Activated T-helper 9 cell treated with anti-CD3 and anti-CD28 coated beads, Interleukin-2, amount 50 U/mL, for 16 hours (primary cell): ENCODE data around the gene STAB2.

ENCODE experiments used
- DNase-seq: peaks from one replicate; pipeline ENCODE4 v3.0.0-alpha.2; 2020; ENCODE audit warnings: low read depth

The STAB2 gene

DNA sequence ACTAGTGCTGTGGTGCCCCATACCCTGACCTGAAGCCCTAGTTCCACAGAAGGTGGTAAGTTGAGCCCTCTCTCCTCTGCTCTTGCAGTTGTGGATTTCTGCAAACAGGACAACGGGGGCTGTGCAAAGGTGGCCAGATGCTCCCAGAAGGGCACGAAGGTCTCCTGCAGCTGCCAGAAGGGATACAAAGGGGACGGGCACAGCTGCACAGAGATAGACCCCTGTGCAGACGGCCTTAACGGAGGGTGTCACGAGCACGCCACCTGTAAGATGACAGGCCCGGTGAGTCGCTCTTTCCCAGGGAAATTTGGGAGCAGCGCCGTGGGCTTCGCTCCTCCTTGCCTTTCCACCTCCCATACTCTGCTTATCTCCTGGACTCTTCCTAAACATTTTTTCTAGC lies 161.8 kb downstream of the STAB2 start:
- no peak for DNase-seq

GRCh38 chr12:103751171-103751570 lies 164.1 kb downstream of the STAB2 start:
- DNase-seq: no peak

GRCh38 chr12:103751600-103751999 lies 164.5 kb downstream of the STAB2 start:
- no peak for DNase-seq

GRCh38 chr12:103755425-103755824 lies 168.4 kb downstream of the STAB2 start:
- no peak for DNase-seq

DNA sequence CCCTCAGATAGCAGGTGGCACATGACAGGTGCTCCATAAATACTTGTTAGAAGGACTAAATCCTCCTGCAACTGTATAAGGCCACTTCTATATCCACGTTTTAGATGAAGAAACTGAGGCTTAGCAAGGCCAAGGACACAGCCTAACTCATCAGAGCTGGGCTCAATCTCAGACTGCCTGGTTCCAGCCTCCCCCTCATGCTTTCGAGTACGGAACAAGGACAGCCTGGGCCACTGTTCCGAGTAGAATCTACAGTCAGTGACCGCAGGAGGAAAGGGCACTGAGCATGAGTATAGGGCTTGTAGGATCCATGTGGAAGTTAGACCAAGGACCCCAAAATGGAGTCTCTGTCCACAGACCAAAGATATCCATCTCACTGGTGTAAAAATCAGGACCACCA lies 169.4 kb downstream of the STAB2 start:
- DNase-seq: no peak

DNA sequence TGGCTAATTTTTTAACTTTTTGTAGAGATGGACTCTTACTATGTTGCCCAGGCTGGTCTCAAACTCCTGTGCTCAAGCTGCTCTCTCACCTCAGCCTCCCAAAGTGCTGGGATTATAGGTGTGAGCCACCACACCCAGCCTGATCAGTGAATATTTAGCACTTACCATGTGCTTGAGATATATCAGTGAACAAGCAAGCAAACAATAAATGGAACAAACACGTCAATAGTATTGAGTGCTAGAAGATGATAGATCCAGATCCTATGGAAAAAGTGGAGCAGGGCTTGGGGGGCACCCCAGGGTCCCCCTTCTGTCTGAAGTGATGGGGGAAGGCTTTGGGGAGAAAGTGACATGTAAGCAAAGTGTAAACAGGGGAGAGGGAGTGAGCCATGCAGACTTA lies 170.2 kb downstream of the STAB2 start:
- no peak for DNase-seq

DNA sequence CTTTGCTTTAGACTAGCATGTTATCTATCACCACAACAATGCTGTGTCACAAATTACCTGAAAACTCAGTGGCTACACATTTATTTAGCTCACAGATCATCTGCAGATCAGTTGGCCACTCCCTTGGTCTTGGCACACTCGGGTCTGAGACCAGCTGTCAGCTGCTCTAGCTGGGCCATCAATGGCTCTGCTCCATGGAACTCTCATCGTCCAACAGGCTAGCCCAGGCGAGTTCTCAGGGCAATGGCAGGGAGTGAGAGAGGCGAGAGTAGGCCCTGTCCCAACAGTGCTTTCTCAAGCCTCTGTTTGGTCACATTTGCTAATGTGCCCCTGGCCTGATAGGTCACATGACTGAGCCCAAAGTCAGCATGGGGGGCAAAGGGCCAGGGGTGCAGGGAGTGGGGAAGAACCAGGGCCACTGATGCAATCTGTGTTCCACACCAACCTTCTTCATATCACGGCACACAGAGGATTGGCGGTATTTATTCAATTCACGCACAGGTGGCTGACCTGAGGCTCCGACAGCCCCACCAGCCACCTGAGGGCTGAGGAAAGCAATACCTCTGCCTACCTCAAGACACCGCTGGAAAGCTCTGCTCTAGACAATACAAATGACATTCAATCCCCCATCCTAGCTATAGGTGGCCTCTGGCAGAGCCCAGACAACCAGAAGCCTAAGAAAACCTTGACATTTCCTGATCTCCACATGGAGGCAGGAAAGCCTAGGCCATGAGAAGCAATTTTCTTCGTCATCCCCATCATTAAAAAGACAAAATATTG lies 171.4 kb downstream of the STAB2 start:
- no peak for DNase-seq

DNA sequence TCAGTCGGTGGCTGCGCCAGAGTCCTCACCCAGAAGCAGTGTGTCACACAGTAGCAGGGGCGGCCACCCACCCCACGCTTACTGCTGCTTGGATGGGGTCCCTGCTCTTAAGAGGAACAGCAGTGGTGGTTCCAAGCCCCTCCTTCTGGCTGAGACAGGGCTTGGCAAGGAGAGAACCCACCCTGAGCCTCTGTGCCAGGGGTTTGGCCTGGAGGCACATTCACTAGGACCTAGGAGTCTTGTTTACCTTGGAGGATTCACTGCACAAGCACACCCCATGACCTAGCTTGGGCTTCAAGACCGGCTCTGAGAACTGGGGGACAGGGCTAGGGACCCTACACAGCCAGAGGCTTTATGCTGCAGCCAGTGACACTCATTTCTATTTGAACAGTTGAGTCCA lies 175.4 kb downstream of the STAB2 start:
- no peak for DNase-seq

- no peak for DNase-seq
Observed at GRCh38 chr12:103765322-103765721, 178.2 kb downstream of the STAB2 start.

GRCh38 chr12:103766028-103766427 lies 179.0 kb downstream of the STAB2 start:
- no peak for DNase-seq

DNA sequence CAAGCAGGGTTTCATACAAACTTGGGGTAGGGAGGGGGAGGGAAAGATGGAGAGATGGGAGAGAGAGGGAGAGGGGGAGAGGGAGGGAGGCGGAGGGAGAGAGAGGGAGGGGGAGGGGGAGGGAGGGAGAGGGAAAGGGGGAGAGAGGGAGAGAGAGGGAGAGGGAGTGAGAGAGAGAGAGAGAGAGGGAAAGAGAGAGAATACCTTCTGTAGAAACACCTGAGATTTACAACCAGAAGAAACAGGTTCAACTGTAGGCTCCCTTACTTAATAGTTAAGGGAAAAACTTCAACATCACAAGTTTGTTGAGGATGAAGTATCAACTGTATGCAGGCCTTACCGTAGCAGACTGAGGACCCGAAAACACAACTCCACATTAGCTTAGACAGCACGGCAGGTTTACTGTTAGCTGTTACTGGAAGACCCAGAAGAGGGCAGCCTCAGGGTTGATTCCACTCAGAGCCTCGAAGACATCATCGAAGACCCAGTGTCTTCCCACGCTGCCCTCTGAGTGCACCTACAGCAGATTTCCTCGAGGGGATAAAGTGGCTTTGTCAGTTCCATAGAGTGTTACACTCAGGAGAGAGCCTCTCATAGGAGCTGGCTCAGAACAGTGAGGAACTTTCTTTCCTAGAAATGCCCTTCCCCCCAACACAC lies 181.5 kb downstream of the STAB2 start:
- DNase-seq: no peak

DNA sequence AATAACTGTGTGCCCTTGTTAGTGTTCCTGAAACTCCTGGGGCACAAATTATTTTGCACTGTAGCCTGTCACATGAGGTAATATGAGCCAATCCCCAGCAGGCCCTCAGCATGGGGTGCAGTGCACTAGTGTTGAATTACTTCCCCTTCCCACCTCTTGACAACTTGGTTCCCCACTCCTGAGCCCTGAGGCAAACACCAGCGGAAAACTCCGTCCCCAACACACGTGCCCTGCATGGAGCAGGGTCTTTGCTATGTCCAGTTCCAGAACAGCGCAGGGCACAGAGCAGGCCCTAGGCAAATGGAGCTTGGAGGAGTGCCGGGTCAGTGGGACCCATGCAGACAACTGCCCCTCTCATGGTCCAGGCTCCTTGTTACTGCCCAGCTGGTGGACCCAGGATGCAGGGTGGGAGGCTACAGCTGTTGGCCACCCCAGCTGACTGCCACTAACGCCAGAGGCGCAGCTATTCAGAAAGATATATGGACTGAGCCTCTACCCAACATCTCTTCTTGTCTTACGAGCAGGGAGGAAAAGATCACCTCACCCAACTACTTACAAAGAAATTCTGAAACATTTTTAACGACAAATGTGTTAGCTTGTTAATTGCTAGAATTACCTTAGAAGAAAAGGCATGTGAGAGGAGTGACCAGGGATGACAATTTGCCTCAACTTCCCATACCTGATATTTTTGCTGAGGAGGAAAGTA lies 182.3 kb downstream of the STAB2 start:
- no peak for DNase-seq

- no peak for DNase-seq
Observed at GRCh38 chr12:103771466-103771865, 184.4 kb downstream of the STAB2 start.

DNA sequence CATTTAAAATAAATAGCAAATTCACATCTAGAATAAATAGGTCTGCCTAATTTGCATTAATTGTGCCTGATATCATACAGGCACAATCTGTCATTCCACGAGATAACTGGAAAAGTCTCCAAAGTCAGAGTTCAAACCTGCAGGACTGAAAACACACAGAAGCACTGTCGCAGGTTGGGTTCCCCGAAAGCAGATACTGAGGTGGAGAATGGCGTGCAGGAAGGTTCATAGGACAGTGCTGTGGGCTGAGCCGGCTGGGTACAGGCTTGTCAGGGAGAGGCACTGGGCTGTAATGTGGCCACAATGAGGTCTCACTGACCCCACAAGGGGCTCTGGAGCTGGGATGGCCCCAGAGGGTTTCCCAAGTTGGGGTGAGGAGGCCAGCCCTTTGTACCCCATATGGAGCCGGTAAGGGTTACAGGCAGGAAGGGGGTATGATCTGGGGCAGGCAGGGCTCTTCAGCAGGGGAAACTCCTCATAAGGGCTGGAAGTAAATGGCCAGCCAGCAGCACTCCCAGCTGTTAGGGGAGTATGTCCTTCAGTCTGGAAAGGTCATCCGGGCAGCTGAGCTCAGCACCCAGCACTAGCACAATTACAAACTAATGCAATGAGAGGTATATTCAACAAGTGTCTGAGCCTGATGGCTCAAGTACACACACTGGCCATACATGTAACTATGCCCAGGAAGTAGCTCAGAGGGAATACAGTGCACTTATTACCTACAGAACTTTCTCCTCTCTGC lies 185.5 kb downstream of the STAB2 start:
- DNase-seq: no peak

DNA sequence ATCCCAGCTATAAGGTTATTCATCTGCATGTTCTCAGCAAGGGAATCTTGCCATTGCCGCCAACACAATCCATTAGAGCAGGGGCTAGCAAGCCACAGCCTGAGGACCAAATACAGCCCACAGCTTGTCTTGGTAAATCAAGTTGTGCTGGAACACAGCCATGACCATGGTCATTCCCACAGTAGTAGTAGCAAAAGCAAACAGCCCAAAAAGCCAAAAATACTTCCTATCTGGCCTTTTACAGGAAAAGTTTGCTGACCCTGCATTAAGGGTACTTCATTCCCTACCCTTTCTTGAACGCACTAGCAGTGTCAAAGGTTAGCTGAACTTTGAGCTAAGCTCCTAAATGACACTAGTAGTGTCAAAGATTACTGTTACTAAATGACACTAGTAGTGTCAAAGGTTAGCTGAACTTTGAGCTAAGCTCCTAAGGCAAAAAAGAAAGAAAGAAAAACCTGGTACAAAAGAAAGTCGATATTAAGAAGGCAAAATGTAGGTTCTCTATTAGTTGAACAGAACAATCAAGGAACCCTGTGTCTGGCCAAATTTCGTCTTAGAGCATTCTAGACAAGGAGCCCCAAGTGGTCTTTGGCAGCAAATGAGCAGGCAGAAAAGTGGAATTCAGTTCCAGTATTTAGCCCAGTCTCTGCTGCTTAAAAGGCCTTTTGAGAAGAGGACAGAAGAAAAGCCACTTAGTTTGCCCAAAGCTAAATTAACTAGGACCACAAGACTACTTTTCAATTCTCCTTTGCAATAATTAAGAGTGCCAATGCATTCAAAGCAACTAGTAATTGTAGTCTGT lies 186.2 kb downstream of the STAB2 start:
- DNase-seq: no peak

DNA sequence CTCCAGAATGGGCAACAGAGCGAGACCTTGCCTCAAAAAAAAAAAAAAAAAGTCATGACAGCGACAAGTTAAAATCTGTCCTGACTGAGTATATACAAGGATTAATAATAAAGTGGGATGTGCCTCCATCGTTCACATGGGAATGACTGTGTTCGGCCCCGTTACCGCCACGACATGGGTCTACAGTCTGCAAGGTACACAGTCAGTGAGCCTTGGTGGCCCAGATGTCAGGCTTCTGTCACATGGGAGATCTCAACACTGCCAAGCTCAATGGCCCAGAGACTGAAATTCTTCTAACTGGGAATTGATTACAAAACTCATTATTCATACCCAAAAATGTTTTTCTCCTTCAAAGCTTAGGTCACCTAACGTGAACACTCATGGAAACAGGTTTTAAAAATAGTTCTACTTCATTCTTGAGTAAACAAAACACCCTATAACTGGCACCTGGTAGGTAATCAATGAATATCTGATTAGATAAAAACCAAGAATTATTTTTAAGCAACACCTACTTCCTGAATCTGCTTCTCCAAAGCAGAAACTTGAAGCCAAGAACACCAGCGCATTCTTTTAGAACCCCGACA lies 188.0 kb downstream of the STAB2 start:
- no peak for DNase-seq

DNA sequence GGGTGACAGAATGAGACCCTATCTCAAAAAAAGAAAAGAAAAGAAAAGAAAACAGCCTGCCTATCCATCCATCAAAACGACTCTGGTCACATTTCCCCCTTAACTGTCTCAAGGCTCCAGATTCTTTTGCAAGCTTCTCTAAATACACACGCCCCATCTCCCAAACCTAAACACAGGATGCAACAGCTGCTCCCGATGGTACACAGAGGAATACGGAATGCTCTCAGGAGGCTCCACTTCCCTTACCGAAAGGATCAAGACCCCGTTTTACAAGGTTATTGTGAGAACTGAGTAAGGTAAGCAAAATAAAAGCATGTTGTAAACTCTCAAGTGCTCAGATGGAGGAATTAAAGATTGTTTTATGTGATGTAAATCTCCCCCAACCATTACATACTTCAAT lies 191.7 kb downstream of the STAB2 start:
- DNase-seq: no peak

DNA sequence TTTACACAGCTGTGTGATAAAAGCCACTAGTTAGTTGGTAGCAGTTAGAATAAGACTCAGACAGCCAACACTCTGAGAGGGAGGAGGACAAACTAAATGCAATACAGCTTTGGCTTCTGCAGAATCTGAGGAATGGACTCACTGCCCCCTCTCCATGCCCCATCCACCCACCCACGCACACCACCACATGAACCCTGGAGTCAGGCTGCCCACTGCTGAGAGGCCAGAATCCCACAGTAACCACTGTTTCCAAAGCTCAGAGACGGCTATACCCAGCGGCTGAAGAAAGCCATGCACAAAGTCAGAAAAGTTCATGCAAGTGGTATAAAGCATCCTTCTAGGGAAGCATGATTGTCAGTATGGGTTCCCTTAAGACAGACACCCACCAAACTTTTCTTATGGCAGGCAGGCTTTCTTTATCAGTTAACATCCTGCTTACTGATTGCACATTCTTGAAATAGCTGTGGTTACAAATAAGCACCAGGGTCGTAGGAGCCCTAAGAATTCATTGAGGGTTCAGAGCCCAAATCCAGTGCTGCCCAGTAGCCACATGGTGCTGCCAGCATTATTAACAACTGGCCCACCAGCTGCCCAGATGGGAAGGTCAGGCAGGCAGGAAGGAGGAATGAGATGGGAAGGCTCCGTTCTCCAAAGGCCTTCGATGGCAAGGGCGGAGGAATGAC lies 192.5 kb downstream of the STAB2 start:
- no peak for DNase-seq

- no peak for DNase-seq
Observed at GRCh38 chr12:103780093-103780440, 193.0 kb downstream of the STAB2 start.

DNA sequence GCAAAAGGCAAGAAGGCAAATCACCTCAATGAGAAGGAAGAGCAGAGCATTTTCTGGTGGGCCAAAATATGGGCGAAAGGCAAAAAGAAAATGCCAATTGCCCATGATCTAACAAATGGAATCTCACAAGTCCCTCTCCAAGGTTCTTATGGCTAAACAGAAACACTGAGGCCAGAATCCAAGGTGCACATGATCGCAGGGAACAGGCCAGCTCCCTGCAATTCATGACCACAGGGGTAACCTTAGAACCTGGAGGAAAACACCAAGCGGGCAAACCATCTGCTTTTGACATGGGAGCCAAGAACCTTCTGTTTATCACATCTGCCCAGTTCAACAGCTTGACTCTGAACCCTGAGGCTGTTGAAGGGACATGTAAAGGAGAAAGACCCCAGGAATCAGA lies 193.9 kb downstream of the STAB2 start:
- DNase-seq: no peak

DNA sequence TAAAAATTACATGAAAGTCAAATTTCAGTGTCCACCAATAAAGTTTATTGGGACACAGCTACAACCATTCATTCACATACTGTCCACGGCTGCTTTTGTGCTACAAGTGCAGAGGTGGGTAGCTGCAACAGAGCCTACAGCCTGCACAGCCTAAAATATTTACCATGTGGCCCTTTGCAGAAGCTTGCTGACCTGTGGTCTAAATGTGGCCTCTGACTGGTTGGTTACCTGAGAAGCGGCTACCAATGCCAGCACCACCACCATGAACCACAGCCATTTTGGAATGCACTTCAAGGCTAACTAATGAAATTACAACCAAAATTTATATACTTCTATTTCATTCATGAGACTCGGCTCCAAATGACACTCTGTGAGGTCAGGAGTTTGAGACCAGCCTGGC lies 195.3 kb downstream of the STAB2 start:
- DNase-seq: no peak
